WTC11 (cell line): ENCODE data around the gene LGI4. TPM values are rescaled to one million over a fixed set of nuclear protein-coding genes. Genes with fewer than 3 reads are reported as not detected.
"Not testable (repeated sequence)": the region's sequence is repeated elsewhere in the genome, so short reads cannot be mapped to it uniquely, and the experiment has no call there.

Experiments
- ATAC-seq: fragments of 200-7000 bp; cut with Tn5 transposase; 2 replicates; pipeline ENCODE4 v1.10.0; 2021; ENCODE audit warnings: mild to moderate bottlenecking, moderate library complexity
- CTCF ChIA-PET: fragments of 300-600 bp; sonication (Branson Sonifier 250); formaldehyde crosslinking; loops from one replicate; lab custom pipeline; 2021; ENCODE audit warnings: antibody characterized with exemption; lab: Charles Lee
- POLR2A ChIA-PET: fragments of 350-600 bp; sonication (Branson Sonifier 250); formaldehyde crosslinking; loops from one replicate; lab custom pipeline; 2021; ENCODE audit warnings: antibody characterized with exemption; lab: Charles Lee
- DNase-seq: peaks from one replicate; pipeline ENCODE4 v3.0.0; 2021; ENCODE audit warnings: low spot score
- H3K27ac Mint-ChIP-seq: 2 replicates; pipeline ENCODE4 v1.8.0; 2021; ENCODE audit warnings: mixed read lengths
- H3K27me3 Mint-ChIP-seq: 2 replicates; pipeline ENCODE4 v1.8.0; 2021; ENCODE audit warnings: low read depth, mild to moderate bottlenecking, moderate library complexity, mixed read lengths
- H3K36me3 Mint-ChIP-seq: 2 replicates; pipeline ENCODE4 v1.8.0; 2021; ENCODE audit warnings: mixed read lengths
- H3K4me1 Mint-ChIP-seq: 2 replicates; pipeline ENCODE4 v1.8.0; 2022; ENCODE audit warnings: mixed read lengths
- H3K4me3 Mint-ChIP-seq: 2 replicates; pipeline ENCODE4 v1.8.0; 2021; ENCODE audit warnings: mild to moderate bottlenecking, moderate library complexity, mixed read lengths
- H3K9me3 Mint-ChIP-seq: 2 replicates; pipeline ENCODE4 v1.8.0; 2021; ENCODE audit warnings: mixed read lengths
- AR ChIP-seq: fragments of 250-450 bp; sonication (Bioruptor Pico); IDR thresholded peaks from 2 replicates; pipeline ENCODE4 v1.9.0; 2021; ENCODE audit warnings: mild to moderate bottlenecking
- GABPB1 ChIP-seq: sonication (generic); formaldehyde crosslinking; IDR thresholded peaks from 2 replicates; pipeline ENCODE4 v1.8.1; 2023; ENCODE audit warnings: mild to moderate bottlenecking, missing genetic modification reagents
- HMGA2 ChIP-seq: fragments of 250-450 bp; sonication (Bioruptor Pico); IDR thresholded peaks from 2 replicates; pipeline ENCODE4 v1.4.0; 2021; ENCODE audit warnings: mild to moderate bottlenecking, moderate library complexity
- MLX ChIP-seq: sonication (generic); formaldehyde crosslinking; IDR thresholded peaks from 2 replicates; pipeline ENCODE4 v1.8.1; 2023; ENCODE audit warnings: mild to moderate bottlenecking, missing genetic modification reagents, moderate library complexity
- PREB ChIP-seq: sonication (generic); formaldehyde crosslinking; IDR thresholded peaks from 2 replicates; pipeline ENCODE4 v1.8.1; 2022; ENCODE audit warnings: mild to moderate bottlenecking, missing genetic modification reagents, moderate library complexity, borderline replicate concordance
- USF2 ChIP-seq: sonication (generic); formaldehyde crosslinking; IDR thresholded peaks from 2 replicates; pipeline ENCODE4 v1.8.1; 2023; ENCODE audit warnings: mild to moderate bottlenecking, missing genetic modification reagents, moderate library complexity
- ZBTB43 ChIP-seq: sonication (generic); formaldehyde crosslinking; IDR thresholded peaks from 2 replicates; pipeline ENCODE4 v1.8.1; 2023; ENCODE audit warnings: mild to moderate bottlenecking, missing genetic modification reagents
- ZMAT4 ChIP-seq: fragments of 250-450 bp; sonication (Bioruptor Pico); IDR thresholded peaks from 2 replicates; pipeline ENCODE4 v1.9.0; 2021; ENCODE audit warnings: mild to moderate bottlenecking
- ZNF121 ChIP-seq: sonication (generic); formaldehyde crosslinking; IDR thresholded peaks from 2 replicates; pipeline ENCODE4 v1.8.0; 2023; ENCODE audit warnings: missing genetic modification reagents
- ZNF138 ChIP-seq: sonication (generic); formaldehyde crosslinking; conservative IDR thresholded peaks from 2 replicates; pipeline ENCODE4 v1.8.1; 2022; ENCODE audit warnings: mild to moderate bottlenecking, moderate library complexity, missing genetic modification reagents
- ZNF263 ChIP-seq: sonication (generic); formaldehyde crosslinking; IDR thresholded peaks from 2 replicates; pipeline ENCODE4 v1.8.1; 2022; ENCODE audit warnings: low read depth, mild to moderate bottlenecking, moderate library complexity, missing genetic modification reagents
- ZNF416 ChIP-seq: fragments of 250-450 bp; sonication (Bioruptor Pico); IDR thresholded peaks from 2 replicates; pipeline ENCODE4 v1.9.0; 2021; ENCODE audit warnings: mild to moderate bottlenecking, inconsistent platforms
- ZNF671 ChIP-seq: fragments of 250-450 bp; sonication (Bioruptor Pico); IDR thresholded peaks from 2 replicates; pipeline ENCODE4 v1.8.0; 2021; ENCODE audit warnings: mild to moderate bottlenecking
- total RNA-seq: library from RNA; stranded (reverse); gene quantifications from 3 replicates; pipeline ENCODE4 v1.2.3, GENCODE V29; 2021

Gene LGI4
- total RNA-seq, 1 experiment from 2014 or later = 14.2 TPM

GRCh38 chr19:35104361-35104760 is 30.5 kb downstream of the LGI4 start:
- Mint-ChIP-seq H3K9me3 (peaks cover 8% of the 10 kb centered on the region; the same call in 1 of the 2 replicates), H3K27me3 (no peaks in the 10 kb centered on the region), H3K27ac (no peak overlapping the region), H3K36me3 (0 out of 2 replicates have a peak, but pooled peaks cover 3% of the 10 kb centered on the region), H3K4me3 (no peak overlapping the region), H3K4me1 (0 out of 2 replicates have a peak, but pooled peaks cover 3% of the 10 kb centered on the region)
- ATAC-seq (no peak), DNase-seq (no peak)
- POLR2A ChIA-PET = no interaction called here
- CTCF ChIA-PET = interaction anchor here (0.7 to 1.4 kb wide), 2 partner anchors 11 to 14 kb away, joined by 3 to 4 read pairs; no protein-coding TSS in a partner anchor
- TF ChIP-seq ZNF416 (CRISPR knock-in tag) (no peak), PREB (CRISPR knock-in tag) (no peak), AR (CRISPR knock-in tag) (no peak), GABPB1 (CRISPR knock-in tag) (no peak), ZNF263 (CRISPR knock-in tag) (no peak), HMGA2 (no peak), ZNF138 (no peak), ZBTB43 (no peak), MLX (CRISPR knock-in tag) (no peak), ZNF671 (no peak), USF2 (CRISPR knock-in tag) (no peak), ZMAT4 (no peak)
- TF ChIP-seq, all 79 proteins: peak for 0

- TF ChIP-seq ZNF121 (CRISPR knock-in tag) = peak; percentile 59; the same call in 1 of the 2 replicates
- DNase-seq, H3K9me3 Mint-ChIP-seq, H3K27me3 Mint-ChIP-seq, ATAC-seq, H3K36me3 Mint-ChIP-seq, H3K4me3 Mint-ChIP-seq, H3K27ac Mint-ChIP-seq, POLR2A ChIA-PET, H3K4me1 Mint-ChIP-seq: not testable (repeated sequence)
- CTCF ChIA-PET = interaction anchor here (1.4 kb wide), 1 partner anchor 11 kb away, joined by 4 read pairs; no protein-coding TSS in a partner anchor
Observed at GRCh38 chr19:35103614-35104013, 31.2 kb downstream of the LGI4 start.

GRCh38 chr19:35101949-35102348 is 32.9 kb downstream of the LGI4 start:
- H3K27me3 Mint-ChIP-seq = not testable (repeated sequence)

More at GRCh38 chr19:35101949-35102348, 32.9 kb downstream of the LGI4 start:
- ATAC-seq, H3K4me1 Mint-ChIP-seq, H3K9me3 Mint-ChIP-seq, DNase-seq, H3K36me3 Mint-ChIP-seq, H3K4me3 Mint-ChIP-seq, POLR2A ChIA-PET, H3K27ac Mint-ChIP-seq: not testable (repeated sequence)
- TF ChIP-seq ZNF121 (CRISPR knock-in tag) = peak; percentile 52; the same call in 1 of the 2 replicates
- CTCF ChIA-PET = interaction anchor here (2.9 to 4.1 kb wide), 2 partner anchors 13 to 35 kb away, joined by 11 to 14 read pairs; partner anchors contain the start of gene FXYD3
